Urothelium cell line (cell line): ENCODE results near the gene ASTN2.
A peak's percentile ranks its signal among the peaks of the same experiment; 100 is the strongest.
"Not testable (repeated sequence)": the region's sequence is repeated elsewhere in the genome, so short reads cannot be mapped to it uniquely, and the experiment has no call there.

Source experiments
- DNase-seq: peaks from one replicate; pipeline ENCODE4 v3.0.0; 2011; ENCODE audit warnings: low spot score, mixed read lengths
- FAIRE-seq: peaks from 2 replicates; lab custom pipeline; 2011; peaks lifted over from hg19 to GRCh38; lab: Jason Lieb, UNC

Gene ASTN2

GRCh38 chr9:116899337-116900006, 515.4 kb downstream of the ASTN2 start:
- FAIRE-seq (no peak), DNase-seq (peak; percentile 67)

- FAIRE-seq, DNase-seq: not testable (repeated sequence)
Measured at GRCh38 chr9:116898131-116898530, 516.7 kb downstream of the ASTN2 start.

- FAIRE-seq (no peak), DNase-seq (no peak)
Measured at GRCh38 chr9:116897201-116897600, 517.7 kb downstream of the ASTN2 start.

- no peak for FAIRE-seq
- no peak for DNase-seq
Measured at GRCh38 chr9:116895961-116896360, 518.9 kb downstream of the ASTN2 start.

GRCh38 chr9:116891424-116891823, 523.4 kb downstream of the ASTN2 start:
- no peak for DNase-seq
- FAIRE-seq = no peak

- DNase-seq, FAIRE-seq: not testable (repeated sequence)
Measured at GRCh38 chr9:116888476-116888875, 526.4 kb downstream of the ASTN2 start.

- DNase-seq = no peak
- FAIRE-seq = no peak
Measured at GRCh38 chr9:116888066-116888465, 526.8 kb downstream of the ASTN2 start.

GRCh38 chr9:116883676-116884075, 531.2 kb downstream of the ASTN2 start:
- no peak for FAIRE-seq
- no peak for DNase-seq

GRCh38 chr9:116877072-116877471, 537.8 kb downstream of the ASTN2 start:
- FAIRE-seq (no peak), DNase-seq (no peak)

- no peak for FAIRE-seq
- DNase-seq = no peak
Measured at GRCh38 chr9:116875576-116875975, 539.3 kb downstream of the ASTN2 start.

- no peak for DNase-seq
- no peak for FAIRE-seq
Measured at GRCh38 chr9:116873937-116874914, 540.6 kb downstream of the ASTN2 start.

- DNase-seq (no peak), FAIRE-seq (no peak)
Measured at GRCh38 chr9:116873491-116873890, 541.4 kb downstream of the ASTN2 start.

GRCh38 chr9:116870566-116870965, 544.3 kb downstream of the ASTN2 start:
- FAIRE-seq (peak; percentile 82), DNase-seq (peak; percentile 78)

- no peak for FAIRE-seq
- no peak for DNase-seq
Measured at GRCh38 chr9:116868201-116868600, 546.7 kb downstream of the ASTN2 start.

GRCh38 chr9:116861321-116861720, 553.5 kb downstream of the ASTN2 start:
- FAIRE-seq (no peak), DNase-seq (no peak)

GRCh38 chr9:116860509-116861120, 554.2 kb downstream of the ASTN2 start:
- no peak for FAIRE-seq
- DNase-seq = peak; percentile 76

GRCh38 chr9:116859763-116860162, 555.1 kb downstream of the ASTN2 start:
- FAIRE-seq (no peak), DNase-seq (no peak)

GRCh38 chr9:116857321-116857720, 557.5 kb downstream of the ASTN2 start:
- no peak for DNase-seq
- FAIRE-seq = no peak

- peak; percentile 26 for DNase-seq
- FAIRE-seq = no peak
Measured at GRCh38 chr9:116855881-116856662, 558.8 kb downstream of the ASTN2 start.

GRCh38 chr9:116849721-116850120, 565.1 kb downstream of the ASTN2 start:
- FAIRE-seq (no peak), DNase-seq (no peak)

GRCh38 chr9:116844621-116845020, 570.2 kb downstream of the ASTN2 start:
- DNase-seq = no peak
- FAIRE-seq = no peak
